GM10248 (cell line): Measurements from ENCODE around the gene KDM4C.

Experiments
- CTCF ChIA-PET: fragments of 300-600 bp; sonication (Branson Sonifier 250); formaldehyde crosslinking; extraction: SDS; loops from one replicate; lab custom pipeline; 2021; ENCODE audit warnings: antibody characterized with exemption; lab: Yijun Ruan, JAX
- POLR2A ChIA-PET: fragments of 350-650 bp; sonication (Branson Sonifier 250); formaldehyde crosslinking; extraction: SDS; loops from one replicate; lab custom pipeline; 2020; ENCODE audit warnings: antibody characterized with exemption; lab: Yijun Ruan, JAX
- DNase-seq: peaks from one replicate; pipeline ENCODE4 v3.0.0; 2012; ENCODE audit errors: extremely low spot score
- CTCF ChIP-seq: IDR thresholded peaks from 2 replicates; pipeline ENCODE4 v1.5.1; 2012; ENCODE audit warnings: mild to moderate bottlenecking, low read depth; ENCODE audit errors: extremely low read depth, missing control alignments, control extremely low read depth

KDM4C gene

GRCh38 chr9:7094052-7094451, 336.3 kb downstream of the KDM4C start:
- ChIA-PET POLR2A (no interaction called here), CTCF (no interaction called here)
- TF ChIP-seq CTCF, result peak; percentile 21
- DNase-seq, result no peak

GRCh38 chr9:7094576-7094975, 336.8 kb downstream of the KDM4C start:
- no peak for DNase-seq
- ChIA-PET POLR2A (no interaction called here), CTCF (interaction anchor here (1.5 kb wide), 1 partner anchor 26 kb away, joined by 3 read pairs; no protein-coding TSS in a partner anchor)
- no peak for TF ChIP-seq CTCF

- ChIA-PET CTCF (interaction anchor here (1.5 to 1.8 kb wide), 2 partner anchors 26 to 42 kb away, joined by 3 to 6 read pairs; no protein-coding TSS in a partner anchor), POLR2A (no interaction called here)
- peak; percentile 14 for DNase-seq
- TF ChIP-seq CTCF, result no peak
Observed at GRCh38 chr9:7095058-7095457, 337.3 kb downstream of the KDM4C start.

GRCh38 chr9:7097040-7097715, 339.4 kb downstream of the KDM4C start:
- TF ChIP-seq CTCF, result no peak
- DNase-seq, result no peak
- CTCF ChIA-PET, result interaction anchor here (0.8 to 2.6 kb wide), 6 partner anchors 10 to 270 kb away, joined by 3 to 8 read pairs (median 4); no protein-coding TSS in a partner anchor
- POLR2A ChIA-PET, result no interaction called here

- POLR2A ChIA-PET, result no interaction called here
- no peak for TF ChIP-seq CTCF
- CTCF ChIA-PET, result interaction anchor here (1.5 to 2.6 kb wide), 4 partner anchors 9 to 20 kb away, joined by 3 to 8 read pairs (median 5); no protein-coding TSS in a partner anchor
- DNase-seq, result no peak
Observed at GRCh38 chr9:7097785-7098752, 340.3 kb downstream of the KDM4C start.

- no peak for DNase-seq
- ChIA-PET CTCF (interaction anchor here (1.3 kb wide), 1 partner anchor 71 kb away, joined by 3 read pairs; no protein-coding TSS in a partner anchor), POLR2A (no interaction called here)
- TF ChIP-seq CTCF, result no peak
Observed at GRCh38 chr9:7103367-7103766, 345.6 kb downstream of the KDM4C start.
